Activated T-helper 9 cell treated with anti-CD3 and anti-CD28 coated beads, Interleukin-2, amount 50 U/mL, for 16 hours (primary cell): ENCODE data around the gene FOXD4L3.
"Not testable (repeated sequence)": the region's sequence is repeated elsewhere in the genome, so short reads cannot be mapped to it uniquely, and the experiment has no call there.

Source experiments
- DNase-seq: peaks from one replicate; pipeline ENCODE4 v3.0.0-alpha.2; 2020; ENCODE audit warnings: low read depth

Gene FOXD4L3

GRCh38 chr9:68351689-68352088 is 49.0 kb downstream of the FOXD4L3 start:
- not testable (repeated sequence) for DNase-seq
